IPS DF 19.7 (cell line): ENCODE results near the gene EFNA3.

ENCODE experiments used
- DNase-seq: peaks from one replicate; pipeline ENCODE4 v3.0.0-alpha.2; 2013; ENCODE audit warnings: low read depth, low spot score

EFNA3 gene, protein sequence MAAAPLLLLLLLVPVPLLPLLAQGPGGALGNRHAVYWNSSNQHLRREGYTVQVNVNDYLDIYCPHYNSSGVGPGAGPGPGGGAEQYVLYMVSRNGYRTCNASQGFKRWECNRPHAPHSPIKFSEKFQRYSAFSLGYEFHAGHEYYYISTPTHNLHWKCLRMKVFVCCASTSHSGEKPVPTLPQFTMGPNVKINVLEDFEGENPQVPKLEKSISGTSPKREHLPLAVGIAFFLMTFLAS

GRCh38 chr1:155078469-155079209, at the start of gene EFNA3:
EFNA3 (plus strand) TSS chr1:155078837; CDS start chr1:155078942, 105 bp downstream.
- DNase-seq = no peak

- no peak for DNase-seq
Measured at GRCh38 chr1:155029513-155030242, 49.0 kb upstream of the EFNA3 start.

- no peak for DNase-seq
Measured at GRCh38 chr1:155030243-155030795, 48.3 kb upstream of the EFNA3 start.

DNA sequence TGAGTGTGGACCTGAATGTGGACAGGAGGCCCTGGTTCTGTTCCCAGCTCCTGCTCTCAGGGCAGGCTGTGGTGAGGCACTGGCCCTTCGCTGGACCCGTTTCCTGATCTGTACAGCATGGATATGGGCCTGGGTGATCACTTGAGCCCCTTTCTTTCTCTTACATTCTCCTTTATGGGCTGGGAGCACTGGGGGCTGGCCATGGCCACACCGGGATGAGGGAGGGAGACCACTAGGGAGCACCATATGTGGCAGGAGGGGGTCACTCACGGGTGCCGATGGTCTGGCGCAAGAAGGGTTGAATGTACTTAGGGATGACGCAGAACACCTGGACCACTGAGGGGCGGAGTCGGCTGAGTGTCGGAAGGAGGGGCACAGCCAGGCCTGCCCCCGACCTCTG, 47.7 kb upstream of the EFNA3 start:
- DNase-seq = no peak

GRCh38 chr1:155032886-155033285, 45.8 kb upstream of the EFNA3 start:
- no peak for DNase-seq

DNA sequence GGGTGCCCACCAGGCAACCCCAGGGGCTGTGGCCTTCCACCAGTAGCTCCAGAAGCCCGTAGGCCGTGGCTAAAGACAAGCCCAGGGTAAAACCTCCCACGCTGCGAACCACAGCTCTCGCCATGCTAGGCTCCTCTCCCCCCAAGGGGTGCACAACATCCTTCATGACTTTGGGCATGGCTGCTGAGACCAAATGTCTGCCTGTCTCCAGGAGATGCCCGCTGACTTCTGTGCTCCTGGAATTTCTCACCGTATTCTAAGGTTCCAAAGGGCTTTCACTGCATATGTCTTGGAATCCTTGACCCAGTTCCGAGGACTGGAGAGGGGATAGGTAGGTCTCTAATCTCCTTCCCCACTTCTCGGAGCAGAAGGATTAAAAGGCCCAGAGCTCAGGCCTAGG, 45.1 kb upstream of the EFNA3 start, which contains the start of the genes DCST1 and DCST2:
Gene DCST1 (plus strand): TSS at position 301 of the 400 bp plus-strand sequence. CDS start 213 bp downstream, outside the sequence.
Gene DCST2 (minus strand): TSS at position 258 of the 400 bp plus-strand sequence. CDS start 80 bp downstream, at position 178.
- no peak for DNase-seq

DNA sequence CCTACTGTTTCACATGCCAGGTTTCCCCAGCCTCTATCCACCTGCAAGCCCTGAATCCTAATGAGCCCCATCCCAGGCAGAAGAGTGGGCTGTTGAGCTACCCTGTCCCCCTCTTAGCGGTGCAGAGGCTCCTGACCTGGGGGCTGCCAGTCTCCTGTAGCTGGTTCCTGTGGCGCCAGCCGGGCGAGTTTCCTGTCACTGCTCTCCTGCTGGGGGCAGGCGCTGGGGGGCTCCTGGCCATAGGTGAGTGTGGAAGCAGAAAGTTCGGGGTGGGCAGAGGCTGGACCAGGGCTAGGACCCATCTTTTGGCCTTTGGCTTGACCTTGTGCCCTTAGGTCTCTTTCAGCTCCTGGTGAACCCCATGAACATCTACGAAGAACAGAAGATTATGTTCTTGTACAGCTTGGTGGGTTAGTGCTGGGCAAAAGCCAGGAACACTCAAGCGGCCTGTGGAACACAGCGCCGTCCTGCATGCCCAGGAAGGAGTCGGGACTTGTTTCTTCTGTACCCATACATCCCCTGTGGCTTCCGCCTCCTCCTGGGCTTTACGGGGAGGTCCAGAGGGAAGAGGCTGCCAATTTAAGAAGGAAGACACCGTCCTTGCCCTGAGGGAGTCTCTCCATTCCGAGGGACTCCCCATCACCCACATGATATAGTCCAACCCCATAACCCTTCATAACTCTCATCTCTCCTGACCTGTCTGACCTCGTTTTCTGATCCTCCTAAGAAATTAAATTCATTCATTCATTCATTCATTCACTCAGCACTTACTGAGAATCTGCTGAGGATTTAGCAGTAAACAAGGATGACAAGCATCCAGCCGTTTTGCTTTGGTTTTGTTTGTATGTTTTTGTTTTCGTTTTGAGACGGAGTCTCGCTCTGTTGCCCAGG, 44.1 kb upstream of the EFNA3 start:
- no peak for DNase-seq

DNA sequence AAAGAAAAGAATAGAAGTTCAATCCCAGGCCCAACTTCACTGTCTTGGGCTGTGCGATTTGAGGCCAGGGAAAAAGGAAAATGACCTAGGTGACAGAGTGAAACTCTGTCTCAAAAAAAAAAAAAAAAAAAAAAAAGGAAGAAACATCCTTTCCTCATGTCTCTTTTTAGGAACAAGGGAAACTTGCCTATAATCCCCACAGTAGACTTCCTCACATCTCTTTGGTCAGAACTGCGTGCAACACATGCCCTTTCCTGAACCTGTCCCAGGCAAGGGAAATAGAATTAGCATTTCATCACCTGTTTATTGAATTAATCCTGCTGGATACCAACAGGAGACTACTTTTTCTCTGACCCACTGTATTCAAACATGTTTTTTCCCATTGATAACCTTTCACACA, 42.7 kb upstream of the EFNA3 start:
- DNase-seq = no peak

DNA sequence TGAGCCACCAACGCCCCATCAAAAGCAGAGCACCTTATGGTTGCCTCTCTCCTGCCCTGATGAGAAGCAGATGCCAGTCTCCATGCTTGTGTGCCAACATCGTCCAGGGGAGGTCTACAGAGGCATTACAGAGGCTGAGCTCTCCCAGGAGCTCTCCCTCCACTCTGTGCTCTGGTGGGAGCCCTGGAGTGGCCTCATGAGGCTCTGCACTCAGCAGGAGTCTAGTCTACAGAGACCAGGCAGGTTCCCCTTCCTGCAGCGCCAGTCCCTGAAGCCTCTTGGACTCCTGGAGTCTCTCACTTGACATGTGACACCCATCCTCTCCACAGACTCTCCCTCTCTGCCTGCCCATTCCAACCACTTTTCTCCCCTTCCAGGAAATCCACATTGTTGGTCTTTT, 41.6 kb upstream of the EFNA3 start:
- no peak for DNase-seq

GRCh38 chr1:155037851-155038441, 40.7 kb upstream of the EFNA3 start:
- DNase-seq = no peak

GRCh38 chr1:155038602-155039307, 39.9 kb upstream of the EFNA3 start:
- no peak for DNase-seq

DNA sequence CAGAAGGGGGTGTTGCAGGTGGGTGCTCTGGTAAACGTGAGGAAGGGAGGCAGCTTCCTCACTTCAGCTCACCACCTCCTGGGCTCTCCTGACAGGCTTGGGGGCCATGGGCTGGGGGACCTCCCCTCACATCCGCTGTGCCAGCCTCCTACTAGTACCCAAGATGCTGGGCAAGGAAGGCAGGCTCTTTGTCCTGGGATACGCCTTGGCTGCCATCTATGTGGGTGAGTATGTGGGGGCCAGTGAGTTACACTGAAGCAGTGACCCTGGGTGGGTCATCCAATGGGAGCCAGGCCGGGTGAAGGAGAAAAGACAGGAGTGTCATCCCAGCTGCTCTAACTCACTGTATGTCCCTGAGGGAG, 39.3 kb upstream of the EFNA3 start:
- no peak for DNase-seq

DNA sequence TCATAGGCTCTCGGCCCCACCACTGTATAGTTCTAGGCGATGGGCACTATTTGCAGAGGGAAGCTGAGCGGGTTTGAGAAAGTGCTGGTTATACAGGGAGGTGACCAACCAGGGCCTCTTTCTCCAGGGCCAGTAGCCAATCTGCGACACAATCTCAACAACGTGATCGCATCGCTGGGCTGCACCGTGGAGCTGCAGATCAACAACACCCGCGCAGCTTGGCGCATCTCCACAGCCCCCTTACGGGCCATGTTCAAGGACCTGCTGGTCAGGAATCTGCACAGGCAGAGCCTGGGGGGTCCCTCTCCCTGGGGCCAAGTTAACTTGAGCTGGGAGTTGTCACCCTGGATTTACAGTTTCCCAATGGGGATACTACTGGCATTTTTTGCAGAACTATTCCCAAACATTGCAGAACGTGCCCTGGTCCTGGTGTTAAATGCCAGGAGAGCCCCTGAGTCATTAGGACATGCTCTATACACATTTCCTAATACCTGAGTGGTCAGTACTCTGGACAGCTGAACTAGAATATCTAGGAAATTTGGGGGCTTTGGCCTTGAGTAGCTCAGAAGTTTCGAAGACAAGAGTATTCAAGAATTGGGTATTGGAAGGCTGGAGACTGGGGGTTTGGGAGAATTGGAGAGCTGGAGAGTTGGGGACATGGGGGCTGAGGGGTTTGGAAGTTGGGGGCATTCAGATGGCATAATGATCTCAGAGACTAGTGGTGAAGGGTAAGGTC, 38.1 kb upstream of the EFNA3 start:
- DNase-seq = no peak

GRCh38 chr1:155042789-155043188, 35.8 kb upstream of the EFNA3 start:
- no peak for DNase-seq

DNA sequence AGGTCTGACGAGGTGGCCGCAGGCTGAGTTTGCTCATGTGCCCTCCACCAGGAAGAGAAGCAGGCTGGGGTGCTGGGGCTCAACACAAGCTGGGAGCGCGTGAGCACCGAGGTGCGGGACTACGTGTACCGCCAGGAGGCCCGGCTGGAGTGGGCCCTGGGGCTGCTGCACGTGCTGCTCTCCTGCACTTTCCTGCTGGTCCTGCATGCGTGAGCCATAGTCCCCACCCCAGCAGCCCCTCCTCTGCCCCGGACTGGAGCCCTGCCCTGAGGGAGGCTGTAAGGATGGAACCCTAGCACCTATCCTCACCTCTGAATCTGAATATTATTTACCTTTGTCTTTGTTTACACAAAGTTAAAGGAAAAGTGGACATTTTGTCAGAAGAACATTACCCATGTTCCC, 35.3 kb upstream of the EFNA3 start:
- DNase-seq = no peak

DNA sequence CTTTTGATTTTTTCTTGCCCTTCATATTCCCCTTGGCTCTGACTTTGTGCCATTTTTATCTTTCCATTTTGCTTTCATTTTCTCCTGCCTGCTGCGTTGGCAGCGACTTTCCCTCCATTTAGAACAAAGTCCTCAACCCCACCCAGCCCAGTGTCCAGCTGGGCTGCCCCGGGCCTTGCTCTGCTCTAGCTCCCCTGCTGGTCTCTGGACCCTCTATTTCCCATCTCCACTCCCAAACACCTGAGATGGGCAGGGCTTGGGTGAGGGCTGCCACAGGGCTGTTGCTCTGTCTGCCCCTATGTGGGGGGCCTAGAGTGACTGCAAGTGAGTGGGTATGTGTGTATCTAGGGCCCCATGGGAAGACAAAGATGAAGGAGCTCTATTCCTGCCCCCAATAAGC, 34.8 kb upstream of the EFNA3 start:
- no peak for DNase-seq

DNA sequence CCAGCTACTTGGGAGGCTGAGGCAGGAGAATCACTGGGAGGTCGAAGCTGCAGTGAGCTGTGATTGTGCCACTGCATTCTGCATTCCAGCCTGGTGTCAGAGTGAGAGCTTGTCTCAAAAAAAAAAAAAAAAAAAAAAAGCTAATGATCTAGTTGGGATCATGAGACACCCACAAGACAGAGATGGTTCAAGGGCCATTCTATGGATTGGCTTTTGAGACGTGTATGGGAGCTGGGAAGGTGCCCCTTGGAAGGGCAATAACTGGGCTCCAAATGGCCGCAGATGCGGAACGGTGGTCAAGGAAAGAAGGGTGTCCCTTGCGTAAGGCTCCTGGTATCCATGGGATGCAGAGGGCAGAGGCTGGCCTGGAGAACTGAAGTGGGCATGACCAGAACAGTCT, 34.3 kb upstream of the EFNA3 start:
- no peak for DNase-seq

- no peak for DNase-seq
Measured at GRCh38 chr1:155044812-155045657, 33.6 kb upstream of the EFNA3 start.
